Measurements from ENCODE around the gene LCE3A. TPM values are rescaled to one million over a fixed set of nuclear protein-coding genes. Genes with fewer than 3 reads are reported as not detected.
A peak's percentile ranks its signal among the peaks of the same experiment; 100 is the strongest.

The LCE3A gene
- total RNA-seq, 1 experiment from 2014 or later = not detected

DNA sequence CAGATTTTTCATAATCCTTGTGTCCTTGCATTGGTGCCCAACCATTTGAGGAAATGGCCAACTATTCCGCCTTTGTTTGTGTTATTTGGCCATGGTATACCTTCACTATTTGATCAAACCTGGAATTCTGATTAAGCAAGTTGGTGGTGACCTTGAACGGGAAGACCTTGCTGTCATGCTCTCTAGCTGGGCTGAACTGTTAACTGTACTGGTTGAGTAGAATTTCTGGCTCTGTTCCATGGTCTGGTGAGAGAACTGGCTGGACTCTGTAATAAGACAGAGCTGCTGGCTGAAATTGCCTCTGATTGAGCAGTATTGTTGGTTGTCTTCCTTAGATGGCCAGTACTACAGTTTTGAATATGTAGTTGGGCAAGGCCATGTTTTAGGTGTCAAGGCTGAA lies 25.9 kb downstream of the LCE3A start:
- ChIA-PET CTCF (no interaction called here), POLR2A (ENCODE audit: unreplicated experiment) (no interaction called here)
- Histone ChIP-seq H3K4me1 (ENCODE audit: insufficient read depth, low read length) (no peaks in the 10 kb centered on the region), H3K27me3 (ENCODE audit: low read length) (no peaks in the 10 kb centered on the region), H3K79me2 (ENCODE audit: low read length) (no peaks in the 10 kb centered on the region), H3K4me3 (ENCODE audit: low read length) (no peak overlapping the region), H3K9me3 (ENCODE audit: low read length) (no peaks in the 10 kb centered on the region), H3K9ac (ENCODE audit: low read length) (no peak overlapping the region), H2AFZ (ENCODE audit: low read length) (no peak overlapping the region), H4K20me1 (ENCODE audit: low read length) (no peaks in the 10 kb centered on the region), H3K9me2 (replicated peaks; ENCODE audit: low read length) (no peaks in the 10 kb centered on the region), H3K36me3 (ENCODE audit: low read depth, low read length) (no peaks in the 10 kb centered on the region), H3F3A (ENCODE audit: low read length, unreplicated experiment) (no peaks in the 10 kb centered on the region), H3K27ac (ENCODE audit: low read length) (no peak overlapping the region), H3K4me2 (ENCODE audit: low read length) (no peak overlapping the region)
- ATAC-seq (no peak), DNase-seq (no peak)
- no TSS peak for BruUV-seq (replicated peaks)
- intact Hi-C loops (cut with micrococcal nuclease) = no loop called here
- TF ChIP-seq, protein P1, sequence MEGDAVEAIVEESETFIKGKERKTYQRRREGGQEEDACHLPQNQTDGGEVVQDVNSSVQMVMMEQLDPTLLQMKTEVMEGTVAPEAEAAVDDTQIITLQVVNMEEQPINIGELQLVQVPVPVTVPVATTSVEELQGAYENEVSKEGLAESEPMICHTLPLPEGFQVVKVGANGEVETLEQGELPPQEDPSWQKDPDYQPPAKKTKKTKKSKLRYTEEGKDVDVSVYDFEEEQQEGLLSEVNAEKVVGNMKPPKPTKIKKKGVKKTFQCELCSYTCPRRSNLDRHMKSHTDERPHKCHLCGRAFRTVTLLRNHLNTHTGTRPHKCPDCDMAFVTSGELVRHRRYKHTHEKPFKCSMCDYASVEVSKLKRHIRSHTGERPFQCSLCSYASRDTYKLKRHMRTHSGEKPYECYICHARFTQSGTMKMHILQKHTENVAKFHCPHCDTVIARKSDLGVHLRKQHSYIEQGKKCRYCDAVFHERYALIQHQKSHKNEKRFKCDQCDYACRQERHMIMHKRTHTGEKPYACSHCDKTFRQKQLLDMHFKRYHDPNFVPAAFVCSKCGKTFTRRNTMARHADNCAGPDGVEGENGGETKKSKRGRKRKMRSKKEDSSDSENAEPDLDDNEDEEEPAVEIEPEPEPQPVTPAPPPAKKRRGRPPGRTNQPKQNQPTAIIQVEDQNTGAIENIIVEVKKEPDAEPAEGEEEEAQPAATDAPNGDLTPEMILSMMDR (conservative IDR thresholded peaks at IDR 0.05; ENCODE audit: low read depth, low read length) = no peak
- TF ChIP-seq EZH2 (IDR thresholded peaks at IDR 0.05; ENCODE audit: low read length, unreplicated experiment) (no peak), EZH2phosphoT487 (IDR thresholded peaks at IDR 0.05; ENCODE audit: borderline replicate concordance, low read length) (no peak)

DNA sequence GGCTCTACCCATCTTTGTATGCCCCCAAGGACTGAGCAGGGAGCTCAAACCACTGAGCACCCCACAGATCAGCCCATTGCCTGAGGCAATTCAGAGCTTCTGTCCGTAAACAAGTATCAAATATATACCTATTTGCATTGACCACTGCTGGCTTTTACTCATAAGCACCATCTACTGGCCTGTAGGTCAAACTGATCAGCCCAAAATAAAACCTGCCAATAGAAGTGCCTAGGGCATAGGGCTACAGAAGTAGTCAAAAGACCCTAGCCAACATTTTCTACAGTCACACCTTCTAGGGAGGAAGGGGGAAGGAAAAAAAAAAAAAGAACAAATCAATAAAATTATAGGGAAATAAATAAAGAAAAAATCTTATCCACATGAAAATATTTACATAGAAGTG lies 37.3 kb downstream of the LCE3A start:
- Histone ChIP-seq H3K9ac (ENCODE audit: low read length) (no peak overlapping the region), H3K9me3 (ENCODE audit: low read length) (no peaks in the 10 kb centered on the region), H3K9me2 (replicated peaks; ENCODE audit: low read length) (no peaks in the 10 kb centered on the region), H3K27me3 (ENCODE audit: low read length) (no peaks in the 10 kb centered on the region), H4K20me1 (ENCODE audit: low read length) (no peaks in the 10 kb centered on the region), H3K27ac (ENCODE audit: low read length) (no peak overlapping the region), H3K36me3 (ENCODE audit: low read depth, low read length) (no peaks in the 10 kb centered on the region), H2AFZ (ENCODE audit: low read length) (no peak overlapping the region), H3K4me1 (ENCODE audit: insufficient read depth, low read length) (no peaks in the 10 kb centered on the region), H3K4me3 (ENCODE audit: low read length) (no peak overlapping the region), H3F3A (ENCODE audit: low read length, unreplicated experiment) (no peaks in the 10 kb centered on the region), H3K79me2 (ENCODE audit: low read length) (no peaks in the 10 kb centered on the region), H3K4me2 (ENCODE audit: low read length) (no peak overlapping the region)
- no TSS peak for BruUV-seq (replicated peaks)
- POLR2A ChIA-PET (ENCODE audit: unreplicated experiment) = no interaction called here
- intact Hi-C loops (cut with micrococcal nuclease) = no loop called here
- CTCF ChIA-PET = no interaction called here
- no peak for ATAC-seq
- TF ChIP-seq EZH2phosphoT487 (IDR thresholded peaks at IDR 0.05; ENCODE audit: borderline replicate concordance, low read length) = no peak
- no peak for TF ChIP-seq EZH2 (IDR thresholded peaks at IDR 0.05; ENCODE audit: low read length, unreplicated experiment)
- TF ChIP-seq, protein P1 (conservative IDR thresholded peaks at IDR 0.05; ENCODE audit: low read depth, low read length) = no peak
- DNase-seq = no peak

DNA sequence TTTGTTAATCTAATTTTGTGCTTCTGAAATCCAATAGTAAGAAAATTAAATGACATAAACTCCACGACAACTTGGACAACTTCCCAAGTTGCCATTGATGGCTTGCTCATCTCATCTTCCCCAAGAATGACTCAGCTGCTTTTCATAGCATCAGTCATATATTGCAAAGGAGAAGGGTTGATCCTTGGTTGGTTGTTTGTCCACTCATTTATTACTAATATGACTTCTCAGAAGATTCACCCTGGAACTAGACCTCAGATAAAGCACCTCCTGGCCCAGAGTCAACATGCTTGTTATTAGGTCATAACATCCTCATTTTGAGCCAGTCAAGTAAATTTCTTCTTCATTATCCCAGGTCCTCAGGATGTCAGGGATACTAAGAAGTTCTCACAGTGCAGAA lies 40.3 kb downstream of the LCE3A start:
- no peaks in the 10 kb centered on the region for H3K36me3 ChIP-seq (ENCODE audit: low read depth, low read length)
- DNase-seq = peak; percentile 22
- CTCF ChIA-PET = no interaction called here

More for the DNA sequence above, 40.3 kb downstream of the LCE3A start:
- H3K79me2 ChIP-seq (ENCODE audit: low read length) = no peaks in the 10 kb centered on the region
- no peaks in the 10 kb centered on the region for H3K9me3 ChIP-seq (ENCODE audit: low read length)
- no peaks in the 10 kb centered on the region for H3K9me2 ChIP-seq (replicated peaks; ENCODE audit: low read length)
- H3K4me3 ChIP-seq (ENCODE audit: low read length) = no peak overlapping the region
- H3K27ac ChIP-seq (ENCODE audit: low read length) = no peak overlapping the region
- no peak overlapping the region for H2AFZ ChIP-seq (ENCODE audit: low read length)
- intact Hi-C loops (cut with micrococcal nuclease) = no loop called here
- H3K9ac ChIP-seq (ENCODE audit: low read length) = no peak overlapping the region
- no peak for TF ChIP-seq EZH2 (IDR thresholded peaks at IDR 0.05; ENCODE audit: low read length, unreplicated experiment)
- no peak for TF ChIP-seq EZH2phosphoT487 (IDR thresholded peaks at IDR 0.05; ENCODE audit: borderline replicate concordance, low read length)
- TF ChIP-seq, protein P1 (conservative IDR thresholded peaks at IDR 0.05; ENCODE audit: low read depth, low read length) = no peak
- no peaks in the 10 kb centered on the region for H3F3A ChIP-seq (ENCODE audit: low read length, unreplicated experiment)
- no peak for ATAC-seq
- H3K4me1 ChIP-seq (ENCODE audit: insufficient read depth, low read length) = no peaks in the 10 kb centered on the region
- POLR2A ChIA-PET (ENCODE audit: unreplicated experiment) = no interaction called here
- H4K20me1 ChIP-seq (ENCODE audit: low read length) = no peaks in the 10 kb centered on the region
- H3K4me2 ChIP-seq (ENCODE audit: low read length) = no peak overlapping the region
- H3K27me3 ChIP-seq (ENCODE audit: low read length) = no peaks in the 10 kb centered on the region; the same call in 1 of the 2 replicates
- BruUV-seq (replicated peaks) = no TSS peak

Measured in PC-3 (cell line).